Stimulated activated CD4-positive, alpha-beta T cell treated with anti-CD3 and anti-CD28 coated beads, Interleukin-12 subunit alpha, Interleukin-12 subunit beta, amount 100 ng/mL, for 4 hours (primary cell): ENCODE data around the gene CDC14C.
"Not testable (repeated sequence)": the region's sequence is repeated elsewhere in the genome, so short reads cannot be mapped to it uniquely, and the experiment has no call there.

Experiments used
- DNase-seq: peaks from one replicate; pipeline ENCODE4 v3.0.0-alpha.2; 2020

Gene CDC14C

DNA sequence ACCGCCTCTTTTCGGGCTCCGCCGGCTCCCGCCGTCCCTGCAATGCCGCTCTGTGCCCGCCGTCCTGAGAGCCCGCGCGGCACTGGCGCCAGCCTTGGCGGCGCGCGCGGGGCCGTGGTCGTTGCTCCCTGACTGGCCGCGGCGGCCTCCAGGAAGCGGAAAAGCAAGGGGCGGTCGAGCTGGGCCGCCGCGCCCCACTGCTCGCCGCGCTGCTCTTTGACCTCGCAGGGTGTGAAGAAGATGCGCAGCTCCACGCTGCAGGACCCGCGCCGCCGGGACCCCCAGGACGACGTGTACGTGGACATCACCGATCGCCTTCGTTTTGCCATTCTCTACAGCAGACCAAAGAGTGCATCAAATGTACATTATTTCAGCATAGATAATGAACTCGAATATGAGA, at the start of gene CDC14C:
Gene CDC14C (plus strand): TSS at position 115 of the 400 bp plus-strand sequence. CDS start 126 bp downstream, at position 241.
- no peak for DNase-seq

DNA sequence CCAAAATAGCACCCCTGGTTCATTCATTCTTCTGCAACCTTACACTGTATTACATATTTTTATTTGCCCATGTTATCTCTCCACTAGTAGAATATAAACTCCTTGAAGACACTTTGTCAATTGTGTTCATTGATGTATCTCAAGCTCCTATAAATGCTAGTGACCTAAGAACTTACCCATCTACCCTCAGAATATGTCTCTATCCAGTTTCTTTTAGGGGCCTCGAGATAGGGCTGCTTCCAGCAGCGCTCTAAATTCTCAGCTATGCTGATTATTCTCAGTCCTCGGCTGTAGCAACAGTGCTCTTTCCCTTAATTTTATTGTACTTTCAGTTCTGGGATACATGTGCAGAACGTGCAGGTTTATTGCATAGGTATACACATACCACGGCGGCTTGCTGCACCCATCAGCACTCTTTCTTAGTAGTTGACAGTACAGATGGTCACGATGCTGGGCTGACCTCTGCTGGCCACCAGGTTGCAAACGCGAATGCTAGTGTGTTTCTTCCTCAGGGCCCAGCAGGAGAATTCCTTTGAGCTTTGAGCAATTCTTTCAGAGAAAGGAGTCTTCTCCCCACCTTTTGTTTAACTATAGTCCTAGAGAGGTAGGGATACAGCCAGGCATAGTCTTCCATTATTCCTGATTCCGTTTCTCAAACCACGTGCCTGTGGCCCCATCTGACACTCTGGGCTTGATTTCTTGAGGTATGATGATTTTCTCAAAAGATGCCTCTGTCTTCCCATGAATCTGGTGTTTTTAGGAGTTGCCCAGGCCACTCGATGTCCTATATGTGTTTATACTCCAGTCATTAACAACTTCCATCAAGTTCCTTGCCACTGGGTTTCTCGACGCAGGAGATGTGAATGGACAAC, 49.1 kb upstream of the CDC14C start:
- DNase-seq, result no peak

DNA sequence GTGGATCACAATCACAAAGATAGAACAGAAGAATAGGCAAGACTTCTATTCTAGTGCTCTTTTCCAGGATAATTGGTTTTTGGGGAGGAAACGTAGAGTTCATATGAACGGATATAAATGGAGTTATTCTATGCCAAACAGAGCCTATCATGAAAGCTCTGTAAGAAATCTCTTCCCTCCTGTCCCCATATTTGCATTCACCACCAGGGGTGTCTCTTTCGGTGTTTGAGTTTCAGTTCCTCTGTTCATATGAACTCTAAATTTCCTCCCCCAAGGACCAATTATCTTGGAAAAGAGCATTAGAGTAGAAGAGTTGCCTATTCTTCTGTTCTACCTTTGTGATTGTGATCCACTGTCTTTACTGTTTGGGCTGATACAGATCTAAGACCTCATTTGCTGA, 48.3 kb upstream of the CDC14C start:
- no peak for DNase-seq

DNA sequence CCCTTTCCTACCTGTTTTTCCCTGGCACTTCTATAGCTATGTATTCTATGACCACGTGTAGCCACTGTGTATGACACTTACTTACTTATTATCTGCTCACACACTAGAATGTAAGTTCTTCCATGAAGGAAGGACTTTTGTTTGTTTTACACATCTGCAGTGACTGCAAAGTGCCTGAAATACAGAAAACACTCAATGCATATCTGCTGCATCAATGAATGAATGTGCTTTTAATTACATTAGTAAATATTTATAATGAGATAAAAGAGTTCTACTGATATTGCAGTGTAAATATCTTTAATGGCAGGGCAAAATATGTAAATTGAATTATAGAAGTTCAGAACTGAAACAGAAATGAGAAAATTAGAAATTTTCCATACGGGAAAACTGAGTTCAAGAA, 43.5 kb upstream of the CDC14C start:
- no peak for DNase-seq

DNA sequence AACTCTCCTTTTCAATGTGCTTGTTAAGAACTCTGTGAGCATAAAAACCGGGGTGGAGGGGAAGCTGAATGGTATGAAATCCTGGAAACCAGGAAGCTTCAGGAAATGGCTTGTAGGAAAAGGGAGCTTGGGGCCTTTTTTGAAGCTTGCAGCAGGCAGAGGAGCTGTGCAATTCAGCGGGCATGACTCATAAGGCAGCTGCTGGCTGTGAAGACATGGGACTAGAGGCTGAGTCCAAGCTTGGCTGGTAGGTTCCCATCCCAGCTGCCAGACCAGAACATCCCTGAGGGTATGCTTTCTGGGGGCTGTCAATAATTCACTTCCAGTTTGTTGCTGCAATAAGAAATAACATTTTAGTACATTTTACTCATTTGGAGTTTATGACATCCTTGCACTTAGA, 36.8 kb upstream of the CDC14C start:
- no peak for DNase-seq

DNA sequence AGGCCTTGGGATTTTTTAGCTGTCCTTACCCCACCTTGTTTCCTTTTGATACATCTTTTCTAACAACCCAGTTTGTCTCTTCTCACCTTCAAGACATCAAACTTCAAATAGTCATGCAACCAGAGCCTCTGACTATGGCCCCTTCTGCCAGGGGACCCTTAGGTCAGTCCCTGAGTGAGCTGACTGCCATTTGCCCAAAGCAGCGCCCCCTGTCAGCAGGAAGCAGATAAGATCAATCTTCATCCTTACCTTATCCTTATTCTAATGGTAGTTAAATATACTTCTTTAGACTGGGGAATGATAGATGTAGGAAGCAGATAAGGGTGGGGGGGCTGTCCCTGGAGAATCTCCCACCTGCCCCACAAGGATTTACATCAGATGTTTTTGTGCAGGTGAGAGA, 29.8 kb upstream of the CDC14C start:
- no peak for DNase-seq

DNA sequence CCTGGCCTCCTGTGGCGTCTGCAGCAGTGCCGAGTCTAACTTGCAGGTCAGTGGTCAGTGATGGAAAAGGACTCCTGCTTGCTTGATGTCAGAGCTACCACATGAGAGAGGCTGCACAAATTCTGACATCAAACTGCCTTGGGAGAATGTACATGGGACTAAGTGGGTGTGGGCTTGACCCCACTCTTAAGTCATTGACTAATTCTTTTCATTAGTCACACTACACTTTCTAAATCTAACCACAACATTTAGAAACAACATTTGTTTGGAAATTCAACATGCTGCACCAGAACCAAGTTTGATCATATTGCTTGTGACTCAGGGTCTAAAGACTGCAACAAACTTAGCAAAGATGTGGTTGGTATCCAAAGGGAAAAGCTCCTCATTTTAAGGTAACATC, 24.4 kb upstream of the CDC14C start:
- DNase-seq, result no peak

DNA sequence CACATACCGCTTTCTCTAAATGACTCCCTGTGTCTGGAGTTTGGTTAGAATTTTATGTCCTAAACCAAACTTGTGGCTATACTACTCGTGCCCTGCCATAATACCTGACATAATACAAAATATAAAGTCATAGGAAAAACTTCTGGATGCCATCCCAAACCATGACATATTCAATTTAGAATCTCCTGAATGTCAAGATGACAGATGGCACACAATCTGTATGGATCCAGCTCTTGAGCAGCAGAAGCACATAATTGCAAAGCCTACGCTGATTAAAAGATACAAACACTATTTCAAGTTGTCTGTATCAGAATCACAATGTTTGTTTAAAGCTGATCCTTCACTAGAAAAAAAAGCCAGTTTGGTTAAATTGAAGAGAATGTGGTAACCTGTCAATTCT, 22.4 kb upstream of the CDC14C start:
- DNase-seq, result no peak

DNA sequence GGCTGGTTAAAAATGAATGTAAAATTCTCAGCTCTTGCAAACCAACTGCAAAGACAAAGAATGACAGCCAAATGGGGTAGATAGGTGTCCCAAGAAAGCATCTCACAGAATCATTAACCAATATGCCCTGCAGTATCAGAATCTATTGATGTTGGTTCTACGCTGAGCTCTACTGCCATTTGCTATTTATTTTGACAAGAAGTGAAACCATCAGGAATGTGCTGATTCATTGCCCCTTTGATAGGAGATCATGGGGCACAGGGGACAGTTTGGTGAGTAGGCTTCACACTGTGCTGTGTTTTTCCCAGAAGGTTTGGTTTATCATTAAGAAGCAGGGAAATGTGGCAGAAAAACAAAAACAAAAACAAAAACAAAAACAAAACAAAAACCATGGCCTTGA, 19.4 kb upstream of the CDC14C start:
- DNase-seq, result no peak

DNA sequence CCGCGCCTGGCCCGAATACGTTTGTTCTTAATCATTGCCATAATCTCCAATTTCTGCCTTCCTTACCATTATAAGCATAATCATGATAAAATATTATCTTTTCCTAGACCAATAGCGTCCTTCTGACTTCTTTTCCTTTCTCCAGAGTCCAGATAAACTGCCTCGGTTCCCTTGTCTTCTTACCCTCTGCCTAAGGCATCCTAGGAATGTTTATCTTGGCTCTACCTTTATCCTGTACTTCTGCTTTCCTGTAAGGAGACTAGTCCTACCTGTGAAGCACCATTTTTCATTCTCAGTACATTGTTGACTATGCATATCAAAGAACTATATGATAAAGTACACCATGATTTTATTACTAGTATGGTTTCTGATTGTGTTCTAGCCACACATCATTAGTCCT, 18.7 kb upstream of the CDC14C start:
- not testable (repeated sequence) for DNase-seq

DNA sequence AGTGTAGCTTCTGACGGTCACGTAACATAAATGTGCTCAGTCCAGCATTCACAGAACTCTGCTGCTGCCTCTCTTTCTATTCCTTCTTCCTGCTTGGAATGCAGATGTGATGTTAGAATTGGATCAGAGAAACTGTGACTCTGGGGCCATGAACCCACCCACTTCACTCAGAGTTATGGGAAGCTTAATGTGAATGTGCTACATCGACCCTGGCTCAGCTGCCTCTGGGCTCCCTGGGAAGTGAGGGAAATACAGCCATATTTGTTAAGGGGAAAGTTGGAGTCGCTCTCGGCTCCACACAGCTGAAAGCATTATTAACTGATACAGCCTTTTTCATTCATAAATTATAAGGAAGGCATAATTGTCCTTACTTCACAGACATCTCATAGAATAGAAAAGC, 14.5 kb upstream of the CDC14C start:
- DNase-seq, result not testable (repeated sequence)

DNA sequence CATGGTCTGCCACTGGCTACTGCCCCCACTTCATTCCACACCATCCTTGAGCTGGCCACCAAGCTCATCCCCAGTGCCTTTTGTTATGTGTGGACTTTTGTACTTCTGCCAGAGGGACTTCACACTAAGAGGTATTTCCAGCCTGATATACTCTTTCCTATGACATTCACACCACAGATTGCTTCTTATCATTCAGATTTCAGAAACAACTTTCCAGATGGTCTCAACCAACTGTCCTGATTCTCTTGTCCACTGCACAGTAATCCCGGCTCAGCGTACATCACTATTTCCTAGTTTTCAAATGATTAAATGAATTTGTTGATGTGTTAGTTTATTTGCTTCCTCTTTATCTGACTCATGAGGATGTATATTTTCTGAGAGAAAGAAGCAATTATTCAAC, 7.1 kb downstream of the CDC14C start:
- DNase-seq, result no peak

DNA sequence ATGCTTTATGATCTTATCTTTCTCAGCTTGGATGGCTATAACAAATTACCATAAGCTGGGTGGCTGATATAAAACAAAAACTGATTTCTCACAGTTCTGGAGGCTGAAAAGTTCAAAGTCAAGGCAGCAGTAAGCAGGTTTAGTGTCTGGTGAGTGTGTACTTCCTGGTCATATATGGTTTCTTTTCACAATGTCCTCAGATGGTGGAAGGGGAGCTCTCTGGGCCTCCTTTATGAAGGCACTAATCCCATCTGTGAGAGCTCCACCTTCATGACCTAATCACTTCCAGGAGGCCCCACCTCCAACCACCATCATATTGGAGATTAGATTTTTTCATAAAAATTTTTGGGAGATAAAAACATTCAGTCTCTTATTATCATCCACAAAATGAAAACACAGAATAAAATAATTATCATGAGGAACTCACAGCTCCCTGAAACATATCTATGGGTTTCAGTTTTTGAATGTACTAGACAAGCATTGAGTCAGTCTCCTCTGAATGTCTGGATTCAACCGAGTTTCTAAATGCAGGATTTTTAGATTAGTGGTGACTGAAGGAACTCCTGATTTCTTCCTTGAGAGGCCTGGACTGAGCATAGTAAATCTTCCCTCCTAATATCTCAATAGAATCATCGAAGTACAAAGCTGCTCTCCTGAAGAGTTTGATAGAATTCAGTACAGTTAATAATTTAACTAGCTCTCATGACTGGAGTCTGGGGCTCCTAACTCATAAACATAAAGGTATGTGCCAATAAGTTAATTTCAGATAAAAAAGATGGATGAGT, 8.0 kb downstream of the CDC14C start:
- no peak for DNase-seq

DNA sequence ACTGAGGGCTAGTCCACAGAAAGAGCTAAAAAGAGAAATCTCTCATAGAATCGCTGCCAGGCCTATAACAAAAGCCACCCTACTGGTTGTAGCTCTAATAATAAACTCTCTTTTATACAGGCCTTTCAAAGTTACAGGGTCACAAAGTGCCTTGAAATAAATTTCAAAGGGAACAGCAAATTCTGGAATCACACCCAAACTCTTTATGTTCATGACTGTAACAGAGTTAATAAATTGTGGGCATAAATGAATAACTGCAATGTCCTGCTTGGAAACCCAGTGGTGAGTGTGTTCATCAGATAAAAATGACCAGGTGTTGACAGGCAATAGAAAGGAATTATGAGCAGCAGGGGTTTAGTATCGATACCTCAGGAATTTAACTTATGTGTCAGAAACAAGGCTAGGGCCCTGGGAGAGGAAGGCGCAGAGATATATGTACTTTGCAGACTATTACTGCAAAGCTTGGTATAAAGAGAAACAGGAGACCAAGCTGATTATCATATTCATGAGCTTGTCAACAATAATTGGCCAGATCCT, 9.3 kb downstream of the CDC14C start:
- DNase-seq, result no peak

DNA sequence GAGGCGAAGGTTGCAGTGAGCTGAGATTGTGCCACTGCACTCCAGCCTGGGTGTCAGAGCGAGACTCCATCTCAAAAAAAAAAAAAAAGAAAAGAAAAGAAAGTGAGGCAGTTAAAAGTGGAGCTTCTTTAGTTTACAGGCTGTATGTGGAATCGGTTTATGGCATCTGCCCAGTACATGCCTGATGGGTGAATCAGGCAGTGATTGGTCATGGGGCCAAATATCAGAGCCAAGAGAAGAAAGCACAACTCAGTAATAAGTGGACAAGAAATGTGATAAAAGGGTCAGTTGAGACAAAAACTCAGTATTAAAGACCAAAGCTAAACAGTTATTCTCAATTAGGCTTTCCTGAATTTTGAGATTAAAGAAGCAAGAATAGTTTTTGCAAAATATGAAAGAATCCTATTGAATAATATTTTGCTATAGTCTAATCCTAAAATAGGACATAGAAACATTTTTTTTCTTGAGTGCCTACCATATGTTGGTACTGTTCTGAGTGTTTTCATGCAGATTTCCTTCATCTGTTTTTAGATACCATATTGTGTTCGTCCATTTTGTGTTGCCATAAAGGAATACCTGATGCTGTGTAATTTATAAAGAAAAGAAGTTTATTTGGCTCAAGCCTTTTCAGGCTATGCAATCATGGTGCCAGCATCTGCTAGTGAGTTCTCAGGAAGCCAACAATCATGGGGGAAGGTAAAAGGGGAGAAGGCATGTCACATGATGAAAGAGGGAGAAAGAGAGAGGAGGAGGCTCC, 14.4 kb downstream of the CDC14C start:
- DNase-seq, result no peak

DNA sequence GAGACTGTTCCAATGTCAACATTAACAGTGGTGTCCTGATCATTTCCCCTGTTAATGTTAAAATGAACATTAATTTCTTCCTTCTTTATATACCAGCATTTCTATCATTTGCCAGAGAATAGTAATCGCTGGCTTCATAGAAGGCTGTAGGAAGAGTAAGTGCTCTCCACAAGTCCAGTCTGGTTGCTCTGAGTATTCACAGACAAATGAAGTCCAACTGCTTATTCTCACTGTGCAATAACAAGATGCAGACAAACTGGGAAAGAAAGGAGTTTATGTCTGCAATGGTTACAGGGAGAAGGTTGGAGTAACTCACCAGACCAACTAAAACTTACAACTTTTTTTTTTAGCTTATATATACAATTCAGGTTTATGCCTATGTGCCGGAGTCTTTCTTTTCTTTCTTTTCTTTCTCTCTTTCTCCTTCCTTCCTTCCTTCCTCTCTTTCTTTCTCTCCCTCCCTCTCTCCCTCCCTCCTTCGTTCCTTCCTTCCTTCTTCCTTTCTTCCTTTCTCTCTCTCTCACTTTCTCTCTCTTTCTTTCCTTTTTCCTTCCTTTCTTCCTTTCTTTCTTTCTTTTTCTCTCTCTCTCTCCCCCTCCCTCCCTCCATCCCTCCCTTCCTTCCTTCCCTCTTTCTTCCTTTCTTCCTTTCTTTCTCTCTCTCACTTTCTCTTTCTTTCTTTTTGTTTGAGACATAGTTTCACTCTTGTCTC, 19.1 kb downstream of the CDC14C start:
- no peak for DNase-seq

DNA sequence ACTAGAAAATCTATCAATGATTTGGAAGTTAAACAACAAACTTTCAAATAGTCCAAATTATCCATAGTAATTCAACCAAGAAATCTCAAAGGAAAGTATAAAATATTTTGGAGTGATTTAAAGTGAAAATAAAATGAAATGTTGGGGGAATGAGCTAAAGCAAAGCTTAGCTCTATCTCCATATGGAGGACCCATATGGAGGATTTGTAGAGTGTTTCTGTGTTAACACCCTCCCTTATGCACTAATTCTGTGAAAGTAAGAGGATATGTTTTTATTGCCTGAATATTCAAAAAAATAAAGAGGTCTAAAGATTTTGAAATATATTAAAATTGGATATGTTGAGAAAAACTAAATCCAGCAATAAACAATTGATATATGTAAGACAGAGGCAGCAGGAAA, 31.6 kb downstream of the CDC14C start:
- no peak for DNase-seq

DNA sequence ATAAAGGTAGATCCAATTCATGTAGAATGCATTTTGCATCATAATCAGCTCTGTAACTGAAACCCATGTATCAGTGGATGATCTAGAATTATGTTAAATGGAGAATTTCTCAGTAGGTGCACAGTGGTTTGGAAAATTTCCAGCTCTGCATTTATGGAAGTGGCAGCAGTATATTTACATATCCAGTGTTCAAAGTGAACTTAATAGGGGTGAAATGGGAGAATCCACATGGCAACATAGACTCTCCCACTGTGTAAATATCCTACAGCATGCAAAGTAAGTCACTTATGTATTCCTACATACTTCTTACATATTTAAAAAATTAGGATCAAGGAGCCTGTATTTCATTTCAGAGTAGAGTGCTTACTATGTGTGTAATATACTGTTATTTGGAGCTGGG, 35.3 kb downstream of the CDC14C start:
- DNase-seq, result no peak

DNA sequence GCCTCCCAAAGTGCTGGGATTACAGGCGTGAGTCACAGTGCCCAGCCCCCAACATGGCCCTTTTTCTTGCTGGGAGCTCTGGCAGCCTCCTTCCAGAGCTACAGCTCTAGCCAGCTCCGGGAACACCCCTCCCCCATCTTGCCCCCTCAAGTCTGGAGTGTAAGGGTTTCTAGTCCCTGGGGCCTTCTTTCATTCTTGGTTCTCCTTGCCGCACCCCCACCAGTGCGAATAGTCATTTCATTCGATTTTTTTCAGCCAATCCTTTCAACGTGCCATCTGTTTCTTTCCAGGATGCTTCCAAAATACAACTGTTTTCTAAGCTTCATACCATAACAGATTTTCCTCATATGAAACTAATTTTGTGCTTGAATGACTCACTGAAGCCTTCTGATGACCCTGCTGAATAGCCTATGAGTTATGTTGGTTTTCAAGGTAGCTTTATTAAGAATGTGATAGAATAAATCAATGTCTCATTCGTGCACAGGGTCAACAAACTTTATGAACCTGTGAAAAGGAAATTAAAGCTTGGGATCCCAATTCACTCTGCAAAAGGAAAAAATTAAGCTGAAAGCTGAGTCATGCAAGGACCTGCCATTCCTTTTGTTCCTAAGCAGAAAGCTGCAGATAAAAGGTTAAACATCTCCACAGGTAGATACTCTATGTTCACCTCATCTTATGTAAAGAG, 38.6 kb downstream of the CDC14C start:
- DNase-seq, result no peak

DNA sequence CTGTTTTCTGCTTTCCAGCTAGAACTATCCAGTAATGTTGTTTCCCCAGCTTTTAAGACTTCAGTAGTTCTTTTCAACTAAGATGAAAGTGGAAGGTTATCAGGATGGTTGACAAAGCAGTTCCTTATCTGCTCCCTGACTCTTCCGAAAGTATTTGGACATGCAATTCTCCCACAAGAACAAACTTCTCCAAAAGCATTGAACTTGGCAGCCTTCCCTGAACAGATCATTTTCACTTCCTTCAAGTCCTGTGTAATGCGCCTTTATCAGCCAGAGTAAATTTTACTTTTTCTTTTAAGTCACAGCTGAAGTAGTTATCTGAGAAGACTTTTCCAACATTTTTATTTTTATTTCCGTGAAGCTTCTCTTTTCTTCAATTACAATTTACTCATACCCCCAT, 39.7 kb downstream of the CDC14C start:
- no peak for DNase-seq

DNA sequence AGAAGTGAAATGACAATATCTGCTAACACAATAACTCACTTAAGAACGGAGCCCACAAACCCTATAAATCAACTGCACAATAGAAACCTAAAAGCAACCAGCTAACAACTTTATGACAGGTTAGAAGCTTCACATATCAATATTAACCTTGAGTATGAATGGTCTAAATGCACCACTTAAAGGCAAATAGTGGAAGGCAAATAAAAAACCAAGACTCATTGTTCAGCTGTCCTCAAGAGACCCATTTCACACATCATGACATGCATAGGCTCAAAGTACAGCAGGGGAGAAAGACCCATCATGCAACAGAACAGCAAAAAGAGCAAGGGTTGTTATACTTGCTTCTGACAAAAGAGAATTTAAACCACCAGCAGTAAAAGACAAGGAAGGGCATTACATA, 46.8 kb downstream of the CDC14C start:
- DNase-seq, result no peak

DNA sequence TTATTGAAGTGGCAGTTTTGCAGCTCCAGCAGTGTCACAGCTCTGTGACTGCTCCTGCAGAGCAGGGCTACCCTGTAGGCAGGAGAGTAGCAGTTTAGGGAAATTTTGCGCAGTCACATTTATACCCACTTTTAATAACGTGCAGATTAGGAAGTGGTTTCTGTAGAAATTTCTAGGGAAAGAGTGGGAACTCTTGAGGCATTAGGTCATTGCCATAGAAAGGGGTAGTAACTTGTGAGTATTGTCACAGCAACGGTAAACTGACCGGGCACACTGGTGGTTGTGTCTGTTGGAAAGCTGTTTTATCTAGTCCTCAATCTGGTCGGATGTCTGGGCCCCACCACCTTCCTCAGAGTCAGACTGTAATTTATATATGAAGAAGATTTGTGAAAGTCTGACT, 51.9 kb downstream of the CDC14C start:
- DNase-seq, result no peak
